Osteoblast (primary cell): ENCODE measurements around the gene PDIA6. TPM values are rescaled to one million over a fixed set of nuclear protein-coding genes. Genes with fewer than 3 reads are reported as not detected.

ENCODE experiments used
- DNase-seq: peaks from one replicate; pipeline ENCODE4 v3.0.0; 2011; ENCODE audit warnings: low spot score, mixed read lengths; ENCODE audit not compliant: insufficient read length; ENCODE audit errors: missing footprints
- H2AFZ ChIP-seq: 2 replicates; pipeline ENCODE4 v1.6.0; 2011; ENCODE audit warnings: mild to moderate bottlenecking, low read length
- H3K27ac ChIP-seq: 2 replicates; pipeline ENCODE4 v1.5.1; 2011; ENCODE audit warnings: mild to moderate bottlenecking, low read depth, low read length, moderate library complexity
- H3K27me3 ChIP-seq: 2 replicates; pipeline ENCODE4 v1.6.0; 2012; ENCODE audit warnings: mild to moderate bottlenecking, control low read depth, inconsistent platforms, low read length, moderate library complexity; ENCODE audit not compliant: insufficient read depth
- H3K36me3 ChIP-seq: 2 replicates; pipeline ENCODE4 v1.5.1; 2011; ENCODE audit warnings: mild to moderate bottlenecking, low read length, control low read depth, moderate library complexity; ENCODE audit not compliant: insufficient read depth
- H3K4me1 ChIP-seq: 2 replicates; pipeline ENCODE4 v1.5.1; 2011; ENCODE audit warnings: mild to moderate bottlenecking, low read length, control low read depth, moderate library complexity; ENCODE audit not compliant: insufficient read depth
- H3K4me2 ChIP-seq: 2 replicates; pipeline ENCODE4 v1.6.0; 2011; ENCODE audit warnings: mild to moderate bottlenecking, low read length; ENCODE audit not compliant: insufficient read depth
- H3K4me3 ChIP-seq: fragments of 200-600 bp; sonication (generic); 3 replicates; pipeline ENCODE4 v1.5.1; 2012; ENCODE audit warnings: mild to moderate bottlenecking, low read length, inconsistent platforms; ENCODE audit not compliant: insufficient read depth
- H3K79me2 ChIP-seq: 2 replicates; pipeline ENCODE4 v1.6.0; 2012; ENCODE audit warnings: mild to moderate bottlenecking, low read length, control low read depth, inconsistent platforms; ENCODE audit not compliant: insufficient read depth
- H3K9me3 ChIP-seq: 2 replicates; pipeline ENCODE4 v1.5.1; 2011; ENCODE audit warnings: low read depth, low read length, control low read depth
- H4K20me1 ChIP-seq: 2 replicates; pipeline ENCODE4 v1.6.0; 2012; ENCODE audit warnings: mild to moderate bottlenecking, low read length, control low read depth; ENCODE audit not compliant: insufficient read depth
- CTCF ChIP-seq: IDR thresholded peaks from 2 replicates; pipeline ENCODE4 v1.5.1; 2011; ENCODE audit warnings: mild to moderate bottlenecking, low read depth, low read length, moderate library complexity; ENCODE audit errors: extremely low read depth
- total RNA-seq: library from RNA; depleted of rRNA; stranded (reverse); fragments of >200 nt; gene quantifications from 2 replicates; pipeline ENCODE4 v1.2.3, GENCODE V29; 2012

Gene PDIA6
- total RNA-seq, 1 donor: 245 TPM

DNA sequence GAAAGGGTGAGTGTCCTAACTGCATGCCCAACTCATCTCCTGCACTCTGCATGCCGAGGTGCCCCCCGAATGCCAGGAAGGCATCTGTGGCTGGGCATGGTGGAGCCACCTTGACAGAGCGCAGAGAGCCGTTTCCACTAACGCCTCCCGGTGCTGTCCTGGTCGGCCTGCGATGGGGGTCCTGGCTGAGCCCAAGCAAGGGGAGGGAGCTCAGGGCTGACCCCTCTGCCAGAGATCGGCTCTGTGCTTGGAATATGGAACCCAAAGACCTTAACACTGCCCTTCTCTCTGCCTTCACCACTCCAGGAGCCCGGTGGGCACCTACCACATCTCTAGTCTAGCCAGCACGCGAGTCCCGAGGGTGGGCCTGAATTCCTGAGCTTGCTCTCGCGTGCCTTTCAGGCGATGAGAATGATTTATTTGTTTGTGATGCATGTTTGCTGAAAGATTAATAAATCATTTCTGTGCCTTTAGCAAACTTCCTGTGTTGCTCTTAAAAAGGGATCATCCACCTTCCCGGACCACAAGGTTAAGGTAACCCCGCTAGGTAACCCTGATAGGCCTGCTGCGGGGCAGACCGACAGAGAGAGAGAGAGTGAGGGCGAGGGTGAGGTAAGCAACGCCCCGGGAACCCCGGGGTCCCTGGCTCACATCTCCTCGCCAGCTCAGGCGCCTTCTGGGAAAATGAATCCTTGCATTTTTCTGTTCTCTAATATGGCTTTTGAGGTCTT, 35.3 kb downstream of the PDIA6 start:
- Histone ChIP-seq H3K9me3 (no peaks in the 10 kb centered on the region), H3K27ac (no peak overlapping the region), H3K4me2 (no peak overlapping the region), H2AFZ (no peak overlapping the region), H3K36me3 (peaks cover 15% of the 10 kb centered on the region), H4K20me1 (peaks cover 3% of the 10 kb centered on the region), H3K79me2 (no peaks in the 10 kb centered on the region), H3K27me3 (no peaks in the 10 kb centered on the region), H3K4me1 (no peaks in the 10 kb centered on the region), H3K4me3 (no peak overlapping the region)
- peak; percentile 84 for DNase-seq
- no peak for TF ChIP-seq CTCF

DNA sequence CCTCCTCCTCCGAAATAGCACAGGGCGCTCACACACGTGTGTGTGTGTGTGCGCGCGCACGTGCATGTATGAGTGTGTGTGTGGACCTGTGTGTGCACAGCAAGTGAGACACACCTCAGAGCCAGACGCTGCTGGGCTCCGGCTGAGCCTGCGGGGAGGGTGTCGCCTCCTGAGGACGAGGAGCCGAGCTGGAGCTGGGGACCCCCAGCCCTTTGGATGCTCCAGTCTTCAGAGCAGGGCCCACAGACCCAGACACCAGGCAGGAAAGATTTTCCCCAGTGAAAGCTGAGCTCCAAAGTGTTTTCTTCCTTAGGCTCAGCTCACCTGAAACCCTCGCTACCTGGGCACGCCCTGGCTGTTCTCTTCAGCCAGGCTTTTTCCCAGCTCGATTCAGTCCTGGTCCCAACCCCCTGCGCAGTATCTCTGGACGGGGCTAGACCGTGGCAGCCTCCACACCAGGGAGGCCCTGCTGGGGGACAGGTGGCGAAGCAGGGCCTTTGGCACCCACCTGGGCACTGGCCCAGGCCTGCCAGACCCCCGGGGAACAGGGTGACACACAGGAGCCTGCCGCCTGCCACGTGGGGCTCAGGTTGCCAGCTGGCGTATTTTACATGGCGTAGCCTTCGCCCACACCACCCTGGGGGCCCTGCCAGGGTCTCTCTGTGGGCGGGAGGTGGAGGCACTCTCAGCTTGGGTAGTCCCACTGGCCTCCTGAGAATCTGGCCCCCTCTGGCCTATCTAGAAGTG, 36.2 kb downstream of the PDIA6 start:
- H3K27ac ChIP-seq: no peak overlapping the region
- H4K20me1 ChIP-seq: peaks cover 3% of the 10 kb centered on the region
- peaks cover 6% of the 10 kb centered on the region for H3K36me3 ChIP-seq
- TF ChIP-seq CTCF: no peak
- no peak overlapping the region for H3K4me2 ChIP-seq
- no peak overlapping the region for H2AFZ ChIP-seq
- H3K4me1 ChIP-seq: no peaks in the 10 kb centered on the region
- DNase-seq: peak; percentile 30
- no peaks in the 10 kb centered on the region for H3K9me3 ChIP-seq
- no peaks in the 10 kb centered on the region for H3K79me2 ChIP-seq
- H3K27me3 ChIP-seq: no peaks in the 10 kb centered on the region
- no peak overlapping the region for H3K4me3 ChIP-seq

DNA sequence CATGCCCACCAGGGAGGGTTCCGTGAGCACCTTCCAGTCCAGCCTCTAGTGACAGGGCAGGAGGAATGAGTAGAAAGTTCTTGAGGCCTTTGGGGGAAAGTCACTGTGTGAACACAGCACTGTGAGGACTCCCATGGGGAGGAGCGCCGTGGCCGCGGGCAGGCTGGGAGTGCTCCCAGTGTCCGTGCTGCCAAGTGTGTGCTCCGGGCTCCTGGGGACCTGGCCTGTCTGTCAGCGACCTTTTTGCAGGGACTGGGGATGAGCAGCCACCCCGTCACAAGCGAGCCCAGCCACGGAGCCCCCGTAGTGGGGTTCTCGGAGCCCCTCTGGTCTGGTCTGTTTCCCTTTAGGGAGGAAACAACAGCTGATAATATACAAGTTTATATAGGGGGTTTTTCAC, 36.8 kb downstream of the PDIA6 start:
- H3K79me2 ChIP-seq: no peaks in the 10 kb centered on the region
- no peak overlapping the region for H3K4me3 ChIP-seq
- no peaks in the 10 kb centered on the region for H3K27me3 ChIP-seq
- no peak overlapping the region for H2AFZ ChIP-seq
- H3K36me3 ChIP-seq: peaks cover under 1% of the 10 kb centered on the region
- no peak for TF ChIP-seq CTCF
- H4K20me1 ChIP-seq: peaks cover 3% of the 10 kb centered on the region
- H3K9me3 ChIP-seq: no peaks in the 10 kb centered on the region
- no peak overlapping the region for H3K4me2 ChIP-seq
- no peaks in the 10 kb centered on the region for H3K4me1 ChIP-seq
- no peak overlapping the region for H3K27ac ChIP-seq
- DNase-seq: peak; percentile 56
